Spinal cord (tissue), 10 donors: ENCODE results near the gene PLPPR1. TPM values are rescaled to one million over a fixed set of nuclear protein-coding genes. Genes with fewer than 3 reads are reported as not detected.

Source experiments
- DNase-seq, 6 donors: peaks; one replicate each; pipeline versions ENCODE4 v3.0.0 to v3.0.0-alpha.2; 2013 to 2015; ENCODE audit warnings: low spot score in 6 of 6, low read depth in 4 of 6
- H3K27ac ChIP-seq: one replicate; pipeline ENCODE4 v1.5.1; 2013; ENCODE audit warnings: low read depth, low read length, control low read depth
- H3K27me3 ChIP-seq: one replicate; pipeline ENCODE4 v1.6.1; 2013; ENCODE audit warnings: low read length; ENCODE audit not compliant: control insufficient read depth, insufficient read depth
- H3K36me3 ChIP-seq: one replicate; pipeline ENCODE4 v1.6.1; 2013; ENCODE audit warnings: low read length; ENCODE audit not compliant: control insufficient read depth, insufficient read depth
- H3K4me1 ChIP-seq: one replicate; pipeline ENCODE4 v1.6.1; 2013; ENCODE audit warnings: low read length; ENCODE audit not compliant: control insufficient read depth, insufficient read depth
- H3K4me3 ChIP-seq: one replicate; pipeline ENCODE4 v1.5.1; 2013; ENCODE audit warnings: low read depth, low read length, control low read depth
- H3K9me3 ChIP-seq: one replicate; pipeline ENCODE4 v1.6.1; 2013; ENCODE audit warnings: low read length; ENCODE audit not compliant: control insufficient read depth, insufficient read depth
- WGBS: methylation state at CpG from one replicate; pipeline ENCODE4 v1.1.5; 2013; ENCODE audit warnings: missing lambda C conversion rate; ENCODE audit not compliant: insufficient coverage; 5-methylcytosine and 5-hydroxymethylcytosine counted together
- long read RNA-seq, 4 donors: transcript quantifications; one replicate each; lab custom pipeline, GENCODE V29; 2026
- polyA plus RNA-seq, 2 donors: library from polyadenylated mRNA; unstranded; fragments of 120-200 nt; gene quantifications; one replicate each; pipeline ENCODE4 v1.2.1, GENCODE V29; 2013; ENCODE audit not compliant: insufficient read length in 2 of 2
- total RNA-seq, 2 donors: library from RNA; depleted of rRNA in 1 of 2; stranded (reverse); fragments of 120-200 nt in 1 of 2; fragments of >200 nt in 1 of 2; gene quantifications; one replicate each; pipeline versions ENCODE4 v1.2.3 to v1.2.4, GENCODE V29; 2013 to 2014
- donor health status: healthy.

Gene PLPPR1
- total RNA-seq (100 to 1,000 TPM in 1 of 2 donors, 10 to 100 TPM in 1; 35.9 to 120 TPM), polyA plus RNA-seq (100 to 1,000 TPM in 1 of 2 donors, 10 to 100 TPM in 1; 91.5 to 125 TPM)
- long read RNA-seq, donor 1, transcript PLPPR1-201 (8 exons, 2,495 nt): major isoform, 26 of 43 reads
- long read RNA-seq, donor 1, partial matches to known transcripts: 17 of 43 reads
- long read RNA-seq, donor 1, other reads (novel, unspliced or antisense): 0 of 43 reads
- long read RNA-seq, donor 2, transcript PLPPR1-201 (8 exons, 2,495 nt): major isoform, 8 of 15 reads
- long read RNA-seq, donor 2, partial matches to known transcripts: 7 of 15 reads
- long read RNA-seq, donor 2, other reads (novel, unspliced or antisense): 0 of 15 reads
- long read RNA-seq, donor 3, transcript PLPPR1-201 (8 exons, 2,495 nt): major isoform, 7 of 7 reads
- long read RNA-seq, donor 3, partial matches to known transcripts: 0 of 7 reads
- long read RNA-seq, donor 3, other reads (novel, unspliced or antisense): 0 of 7 reads
- long read RNA-seq, donor 4, partial matches to known transcripts: 0 of 4 reads
- long read RNA-seq, donor 4, other reads (novel, unspliced or antisense): 0 of 4 reads

GRCh38 chr9:101028346-101029314 lies at the start of gene PLPPR1:
Gene PLPPR1 (plus strand): TSS chr9:101028727.
- Histone ChIP-seq H3K27me3 (peaks cover 6% of the 10 kb centered on the region), H3K36me3 (no peaks in the 10 kb centered on the region), H3K27ac (peak within 1 kb of the TSS; percentile 70), H3K9me3 (no peaks in the 10 kb centered on the region), H3K4me1 (peaks cover 8% of the 10 kb centered on the region), H3K4me3 (peak within 1 kb of the TSS; percentile 71)
- under 1% methylated on average over 86 of the region's 89 CpGs for WGBS
- DNase-seq: peak; percentile 66 to 98 (median 84)

- H3K27ac ChIP-seq: no peak overlapping the region
- WGBS: no CpG with 5 or more reads among the region's 1 CpG
- DNase-seq: no peak
- H3K4me1 ChIP-seq: no peaks in the 10 kb centered on the region
- H3K36me3 ChIP-seq: no peaks in the 10 kb centered on the region
- no peaks in the 10 kb centered on the region for H3K9me3 ChIP-seq
- no peaks in the 10 kb centered on the region for H3K27me3 ChIP-seq
- H3K4me3 ChIP-seq: no peak overlapping the region
Measured at GRCh38 chr9:100989731-100990130, 38.8 kb upstream of the PLPPR1 start.

GRCh38 chr9:100990605-100991381 lies 37.7 kb upstream of the PLPPR1 start:
- no peaks in the 10 kb centered on the region for H3K36me3 ChIP-seq
- no CpG with 5 or more reads among the region's 1 CpG for WGBS
- no peak for DNase-seq

GRCh38 chr9:100992632-100993031 lies 35.9 kb upstream of the PLPPR1 start:
- no CpG with 5 or more reads among the region's 1 CpG for WGBS
- H3K4me3 ChIP-seq: no peak overlapping the region
- no peak overlapping the region for H3K27ac ChIP-seq

More at GRCh38 chr9:100990605-100991381, 37.7 kb upstream of the PLPPR1 start:
- Histone ChIP-seq H3K27me3 (no peaks in the 10 kb centered on the region), H3K4me1 (no peaks in the 10 kb centered on the region), H3K27ac (no peak overlapping the region), H3K4me3 (no peak overlapping the region), H3K9me3 (no peaks in the 10 kb centered on the region)

GRCh38 chr9:100999906-101000544 lies 28.5 kb upstream of the PLPPR1 start:
- WGBS: 100% methylated on average over 1 of the region's 5 CpGs
- DNase-seq: no peak
- Histone ChIP-seq H3K27me3 (no peaks in the 10 kb centered on the region), H3K36me3 (no peaks in the 10 kb centered on the region), H3K9me3 (no peaks in the 10 kb centered on the region), H3K4me1 (no peaks in the 10 kb centered on the region), H3K27ac (no peak overlapping the region), H3K4me3 (no peak overlapping the region)

More at GRCh38 chr9:100992632-100993031, 35.9 kb upstream of the PLPPR1 start:
- H3K9me3 ChIP-seq: no peaks in the 10 kb centered on the region
- no peaks in the 10 kb centered on the region for H3K4me1 ChIP-seq
- H3K36me3 ChIP-seq: no peaks in the 10 kb centered on the region
- H3K27me3 ChIP-seq: no peaks in the 10 kb centered on the region
- DNase-seq: no peak

- Histone ChIP-seq H3K27me3 (no peaks in the 10 kb centered on the region), H3K9me3 (no peaks in the 10 kb centered on the region), H3K27ac (no peak overlapping the region), H3K4me3 (no peak overlapping the region), H3K36me3 (no peaks in the 10 kb centered on the region), H3K4me1 (no peaks in the 10 kb centered on the region)
- no CpG with 5 or more reads among the region's 3 CpGs for WGBS
- no peak for DNase-seq
Measured at GRCh38 chr9:101005246-101005645, 23.3 kb upstream of the PLPPR1 start.

GRCh38 chr9:101014566-101014965 lies 14.0 kb upstream of the PLPPR1 start:
- no peak for DNase-seq
- H3K27ac ChIP-seq: no peak overlapping the region
- H3K27me3 ChIP-seq: no peaks in the 10 kb centered on the region
- H3K36me3 ChIP-seq: no peaks in the 10 kb centered on the region
- WGBS: no CpG with 5 or more reads among the region's 2 CpGs
- no peak overlapping the region for H3K4me3 ChIP-seq
- H3K9me3 ChIP-seq: no peaks in the 10 kb centered on the region
- H3K4me1 ChIP-seq: peaks cover 6% of the 10 kb centered on the region

GRCh38 chr9:101018467-101018866 lies 10.1 kb upstream of the PLPPR1 start:
- H3K27me3 ChIP-seq: no peaks in the 10 kb centered on the region
- H3K36me3 ChIP-seq: no peaks in the 10 kb centered on the region
- H3K4me3 ChIP-seq: no peak overlapping the region
- peaks cover 6% of the 10 kb centered on the region for H3K4me1 ChIP-seq
- H3K9me3 ChIP-seq: no peaks in the 10 kb centered on the region
- H3K27ac ChIP-seq: no peak overlapping the region
- WGBS: 40% methylated on average over 2 of the region's 2 CpGs
- DNase-seq: peak in 3 of 6 donors; percentile 66 to 91 (median 88)
